ENCODE data around the gene SPATA31D3. TPM values are rescaled to one million over a fixed set of nuclear protein-coding genes. Genes with fewer than 3 reads are reported as not detected.

Gene SPATA31D3
- not detected in 2 replicates for total RNA-seq (2014; rRNA removed; shearing (Covaris generic))

GRCh38 chr9:81943393-81943792 is at the start of gene SPATA31D3:
TSS of gene SPATA31D3 (plus strand) at chr9:81943500. CDS start at chr9:81943586, 86 bp downstream.

GRCh38 chr9:81928305-81928704 is 15.0 kb upstream of the SPATA31D3 start, which contains the start of gene SPATA31D4:
TSS of gene SPATA31D4 (plus strand) at chr9:81928428. CDS start at chr9:81928514, 86 bp downstream.

GRCh38 chr9:81988472-81988871 is 45.2 kb downstream of the SPATA31D3 start, which contains the start of gene SPATA31D1:
TSS of gene SPATA31D1 (plus strand) at chr9:81988772. CDS start at chr9:81988819, 47 bp downstream.

Other genes starting within 250 kb of the SPATA31D3 start
- gene SPATA31D4, start 15.1 kb upstream of the SPATA31D3 start, total RNA-seq (2014; rRNA removed; shearing (Covaris generic)): not detected in 2 replicates
- gene SPATA31D1, start 45.3 kb downstream of the SPATA31D3 start, total RNA-seq (2014; rRNA removed; shearing (Covaris generic)): not detected in 2 replicates